NT2/D1 (cell line): ENCODE results near the gene TMEM273.

Experiments
- SUZ12 ChIP-seq: IDR thresholded peaks from 2 replicates; pipeline ENCODE4 v1.6.1; 2011; ENCODE audit not compliant: insufficient read length, insufficient read depth; ENCODE audit errors: extremely low read depth
- YY1 ChIP-seq: IDR thresholded peaks from 2 replicates; pipeline ENCODE4 v1.6.1; 2011; ENCODE audit not compliant: insufficient read length, insufficient read depth
- ZNF274 ChIP-seq: IDR thresholded peaks from 2 replicates; pipeline ENCODE4 v1.6.1; 2011; ENCODE audit warnings: mild to moderate bottlenecking, low read depth, low read length

DNA sequence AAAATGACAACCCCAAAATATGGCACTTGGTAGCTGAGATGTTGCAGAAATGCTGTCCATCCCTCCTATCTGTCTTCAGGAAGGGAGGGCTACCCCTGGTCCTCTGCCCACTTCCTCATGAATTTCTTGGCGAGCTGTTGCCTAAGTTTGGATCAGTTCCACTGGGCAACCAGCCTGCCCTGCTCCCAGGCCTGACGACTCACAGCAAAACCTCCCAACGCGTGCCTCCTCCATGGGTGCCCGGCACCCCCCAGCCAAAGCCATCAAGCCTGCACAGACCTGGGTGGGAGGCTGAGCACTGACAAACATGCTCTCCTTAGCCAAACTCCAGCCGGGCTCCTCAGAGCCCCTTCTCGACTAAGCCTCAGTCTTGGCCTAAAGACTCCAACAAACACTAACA is 81.7 kb downstream of the TMEM273 start:
- TF ChIP-seq ZNF274 (no peak), SUZ12 (no peak), YY1 (no peak)
